Myometrial cell (primary cell): ENCODE measurements around the gene NR1H2. TPM values are rescaled to one million over a fixed set of nuclear protein-coding genes. Genes with fewer than 3 reads are reported as not detected.

Source experiments
- total RNA-seq: library from RNA; depleted of rRNA; stranded (reverse); fragments of >200 nt; gene quantifications from 2 replicates; pipeline ENCODE4 v1.2.3, GENCODE V29; 2015

NR1H2 gene
- total RNA-seq: 93.9 and 113 TPM in 2 replicates

DNA sequence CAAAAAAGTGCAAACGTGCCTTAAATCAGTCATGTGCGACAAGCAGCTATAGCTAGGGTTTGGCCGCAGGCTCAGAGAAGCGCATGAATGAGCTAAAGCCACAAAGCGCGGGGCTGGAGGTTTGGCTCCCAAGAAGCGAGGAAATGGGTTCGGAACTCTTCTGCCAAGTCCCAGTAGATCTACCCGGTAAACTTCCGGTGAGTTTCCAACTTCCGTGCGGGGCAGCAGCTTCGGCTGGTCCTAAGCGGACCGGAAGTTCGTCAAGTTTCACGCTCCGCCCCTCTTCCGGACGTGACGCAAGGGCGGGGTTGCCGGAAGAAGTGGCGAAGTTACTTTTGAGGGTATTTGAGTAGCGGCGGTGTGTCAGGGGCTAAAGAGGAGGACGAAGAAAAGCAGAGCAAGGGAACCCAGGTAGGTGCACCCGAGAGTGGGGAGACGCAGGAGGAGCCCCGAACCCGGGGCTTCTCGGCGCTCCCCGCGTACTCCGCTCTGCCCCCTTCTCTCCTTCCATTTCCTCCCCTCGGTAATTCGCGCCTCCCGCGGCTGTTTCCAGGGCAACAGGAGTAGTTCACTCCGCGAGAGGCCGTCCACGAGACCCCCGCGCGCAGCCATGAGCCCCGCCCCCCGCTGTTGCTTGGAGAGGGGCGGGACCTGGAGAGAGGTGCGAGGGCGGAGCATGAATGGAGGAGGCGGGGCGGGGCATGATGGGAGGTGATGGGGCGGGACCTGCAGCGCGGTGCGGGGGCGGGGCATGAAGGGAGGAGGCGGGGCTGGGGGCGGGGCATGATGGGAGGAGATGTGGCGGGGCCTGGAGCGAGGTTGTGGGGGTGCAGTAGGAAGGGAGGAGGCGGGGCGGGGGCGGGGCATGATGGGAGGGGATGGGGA lies at the start of gene NR1H2:
NR1H2 (plus strand) TSS at position 292 of the 885 bp plus-strand sequence. CDS start 1,149 bp downstream, outside the sequence.

DNA sequence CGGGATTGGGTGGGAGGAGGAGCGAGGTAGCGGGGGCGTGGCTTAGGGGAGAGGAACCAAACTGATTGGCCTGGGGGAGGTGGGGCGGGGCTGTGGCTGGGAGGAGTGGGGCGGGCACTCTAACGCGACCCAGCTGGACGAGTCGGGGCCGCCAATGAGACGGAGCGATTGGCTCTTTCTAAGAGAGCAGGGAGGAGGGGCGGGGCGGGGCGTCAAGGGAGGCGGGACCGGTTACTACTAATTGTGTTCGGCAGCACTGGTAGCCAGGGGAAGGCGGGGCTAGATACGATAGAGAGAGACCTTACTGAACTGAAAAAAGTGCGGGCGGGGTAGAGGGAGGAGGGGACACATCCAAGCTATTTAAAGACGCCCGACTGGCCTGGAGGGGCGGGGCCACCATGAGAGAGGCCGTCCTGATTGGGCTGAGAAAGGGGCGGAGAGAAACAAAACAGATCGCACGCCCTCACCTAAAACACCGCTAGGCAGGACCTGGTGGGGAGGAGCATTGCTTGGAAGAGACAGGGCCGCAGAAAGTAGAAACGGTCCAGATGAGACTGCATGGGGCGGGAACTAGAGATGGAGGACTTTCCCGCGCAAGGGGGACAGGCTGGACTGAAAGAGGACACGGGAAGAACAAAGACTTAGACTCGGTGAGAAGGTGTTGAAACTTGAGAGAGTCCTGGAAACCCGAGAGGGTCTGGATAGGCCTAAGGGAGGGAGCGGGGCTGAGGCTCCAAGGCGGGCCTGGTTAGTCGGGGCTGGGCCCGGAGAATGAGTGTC lies 46.9 kb upstream of the NR1H2 start, which contains the start of gene KCNC3:
KCNC3 (minus strand) TSS at position 232 of the 780 bp plus-strand sequence. CDS start 295 bp downstream, outside the sequence.

DNA sequence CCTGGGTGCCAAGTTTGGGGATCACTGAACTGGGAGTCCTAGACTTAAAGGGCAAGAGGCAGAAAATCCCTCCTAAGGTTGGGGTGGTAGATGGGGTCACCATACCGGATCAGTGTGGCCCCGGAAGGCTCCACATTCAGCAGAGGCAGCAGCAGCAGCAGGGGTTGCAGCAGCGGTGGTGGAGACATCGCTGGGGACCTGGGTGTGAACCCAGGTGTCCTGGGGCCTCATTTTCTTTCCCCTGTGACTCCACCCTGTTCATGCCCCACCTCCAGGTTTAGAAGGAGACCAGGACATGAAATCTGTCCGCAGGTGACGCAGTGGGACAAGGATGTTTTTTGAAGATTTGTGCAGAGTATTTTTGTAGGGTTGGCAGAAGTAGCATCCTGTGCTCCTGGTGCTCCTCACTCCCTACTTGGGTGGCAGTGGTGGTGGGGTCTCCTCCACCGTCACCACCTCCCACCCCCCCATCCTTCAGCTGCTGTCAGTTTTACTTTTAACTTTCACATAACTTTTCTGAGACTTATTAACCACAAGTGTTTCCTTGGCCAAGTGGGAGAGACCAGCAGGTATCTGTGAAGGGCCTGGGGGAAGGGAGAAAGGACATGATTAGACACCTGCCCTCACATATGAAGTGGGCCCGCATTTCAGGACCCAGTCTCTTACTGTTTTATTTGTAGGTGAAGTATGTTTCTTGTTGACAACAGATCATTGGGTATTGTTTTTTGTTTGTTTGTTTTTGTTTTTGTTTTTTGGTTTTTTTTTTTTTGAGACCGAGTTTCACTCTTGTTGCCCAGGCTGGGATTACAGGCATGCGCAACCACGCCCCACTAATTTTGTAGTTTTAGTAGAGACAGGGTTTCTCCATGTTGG lies 10.6 kb upstream of the NR1H2 start, which contains the start of gene NAPSA:
NAPSA (minus strand) TSS at position 206 of the 873 bp plus-strand sequence; CDS start at position 188, 18 bp downstream.

DNA sequence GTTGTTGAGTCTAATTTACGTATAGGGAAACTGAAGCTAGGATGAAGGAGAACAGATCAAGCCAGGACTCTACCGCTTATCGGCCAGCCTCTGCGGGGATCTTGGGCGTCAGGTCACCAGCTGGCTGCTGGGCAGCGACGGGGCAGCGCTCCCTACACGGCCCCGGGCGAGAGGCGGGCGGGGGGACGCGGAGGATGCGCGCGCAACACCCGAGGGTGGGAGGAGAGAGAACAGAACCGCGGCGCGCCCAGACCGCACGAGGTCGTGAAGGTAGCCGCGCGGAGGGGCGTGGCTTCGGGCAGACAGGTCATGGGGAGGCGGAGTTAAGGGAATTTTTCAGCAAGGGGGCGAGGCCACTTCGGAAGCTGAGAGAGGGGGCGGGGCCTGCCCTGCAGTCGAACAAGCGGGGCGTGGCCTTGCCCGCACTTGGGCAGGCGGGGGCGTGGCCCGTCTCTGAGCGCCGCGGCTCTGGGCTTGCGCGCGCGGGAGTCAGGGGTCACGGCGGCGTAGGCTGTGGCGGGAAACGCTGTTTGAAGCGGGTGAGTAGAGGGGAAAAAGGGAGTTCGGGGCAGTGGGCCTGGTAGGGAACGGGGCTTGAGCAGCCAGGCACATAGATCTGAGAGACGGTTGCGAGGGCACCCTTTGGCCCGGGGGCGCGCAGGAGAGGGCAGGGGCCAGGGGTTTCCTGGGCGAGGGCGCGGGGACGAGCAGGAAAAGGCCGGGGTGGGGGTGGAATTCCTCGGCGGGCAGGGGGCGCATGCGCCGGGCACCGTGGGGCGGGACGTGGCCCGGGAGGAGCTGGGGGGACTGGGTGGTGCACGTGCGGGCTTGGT lies 7.8 kb downstream of the NR1H2 start, which contains the start of gene POLD1:
POLD1 (plus strand) TSS at position 496 of the 833 bp plus-strand sequence. CDS start 14,505 bp downstream, outside the sequence.

DNA sequence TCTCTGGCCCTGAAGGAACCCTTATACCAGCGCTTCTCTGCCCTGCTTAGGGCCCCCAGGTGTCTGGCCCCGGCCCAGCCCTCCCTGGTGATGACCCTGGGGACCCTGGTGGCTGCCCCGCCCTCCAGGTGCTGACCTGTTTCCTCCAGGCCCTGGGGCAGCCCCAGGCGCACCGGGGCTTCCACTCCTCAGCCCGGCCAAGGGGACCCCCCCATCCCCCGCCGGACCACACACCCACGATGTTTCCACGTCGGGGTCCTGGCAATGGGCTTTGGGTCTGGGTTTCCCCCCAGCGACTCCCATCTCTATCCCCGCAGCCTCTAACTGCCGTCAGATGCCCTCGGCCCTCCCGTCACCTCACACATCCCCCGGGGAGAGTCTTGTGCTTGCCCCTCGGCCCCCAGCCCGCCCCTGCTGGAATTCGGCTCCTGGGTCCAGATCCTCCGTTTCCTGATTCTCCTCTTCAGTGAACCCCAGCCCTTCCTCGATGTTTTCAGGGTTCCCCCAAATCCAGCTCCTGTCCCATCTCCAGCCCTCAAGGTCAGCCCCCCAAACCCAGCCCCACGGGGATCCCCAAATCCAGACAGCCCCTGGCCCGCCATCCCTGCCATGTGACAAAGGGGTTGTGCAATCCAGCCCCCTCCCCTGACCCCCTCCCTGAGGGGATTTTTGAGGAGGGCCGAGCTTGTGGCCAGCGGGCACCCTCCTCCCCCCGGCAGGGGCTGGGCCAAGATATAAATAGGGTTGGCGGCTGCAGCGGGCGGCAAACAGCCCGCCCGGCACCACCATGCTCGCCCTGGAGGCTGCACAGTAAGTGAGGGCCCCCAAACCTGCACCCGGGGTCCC lies 42.1 kb downstream of the NR1H2 start, which contains the start of gene SPIB:
SPIB (plus strand) TSS at position 763 of the 846 bp plus-strand sequence; CDS start at position 788, 25 bp downstream.

DNA sequence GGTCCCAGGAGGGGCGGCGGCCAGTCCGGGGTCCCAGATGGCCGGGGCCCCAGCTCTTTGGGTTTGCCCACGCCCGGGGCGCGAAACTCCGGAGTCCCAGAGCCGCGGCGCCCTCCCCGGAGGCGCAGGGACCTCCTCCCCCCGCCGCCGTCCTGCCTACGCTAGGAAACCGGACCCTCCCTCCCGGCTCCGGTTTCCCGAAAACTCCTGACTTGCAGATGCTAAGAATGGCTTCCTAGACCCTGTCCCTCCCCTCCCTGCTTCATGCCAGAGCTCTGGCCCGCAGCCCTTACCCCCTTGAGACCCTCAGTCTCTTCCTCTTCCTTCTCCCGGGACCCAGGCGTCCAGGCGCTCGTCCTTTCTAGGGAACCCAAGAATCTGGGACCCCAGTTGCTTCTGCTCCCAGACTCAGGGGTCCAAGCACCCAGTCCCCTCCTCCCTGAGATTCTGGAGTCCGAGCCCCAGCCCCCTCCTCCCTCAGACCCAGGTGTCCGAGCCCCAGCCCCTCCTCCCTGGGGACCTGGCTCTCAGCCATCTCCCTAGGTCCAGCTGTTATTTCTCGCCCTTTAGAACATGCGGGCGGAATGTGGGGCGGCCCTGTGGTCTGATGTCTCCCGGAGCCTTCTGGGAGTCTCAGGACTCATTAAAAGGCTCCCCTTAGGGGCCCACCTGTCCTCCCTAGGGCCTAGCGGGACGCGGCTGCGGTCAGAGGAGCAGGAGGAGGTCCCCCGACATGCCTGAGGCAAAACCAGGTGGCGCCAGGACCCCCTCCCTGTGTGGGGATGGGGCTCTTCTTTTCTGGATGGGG lies 56.2 kb downstream of the NR1H2 start, which contains the start of gene MYBPC2:
MYBPC2 (plus strand) TSS at position 672 of the 808 bp plus-strand sequence; CDS start at position 734, 62 bp downstream.

Other genes with a start within 250 kb of the NR1H2 start
- gene IZUMO2, start 213.2 kb upstream of the NR1H2 start, total RNA-seq: not detected in 2 replicates
- gene MYH14, start 172.8 kb upstream of the NR1H2 start, total RNA-seq: not detected in 2 replicates
- gene KCNC3, start 47.1 kb upstream of the NR1H2 start, total RNA-seq: not detected in 2 replicates
- 0.18 and 1.2 TPM in 2 replicates for gene NAPSA, start 10.8 kb upstream of the NR1H2 start, total RNA-seq
- gene POLD1, start 7.9 kb downstream of the NR1H2 start, total RNA-seq: 36.0 and 49.9 TPM in 2 replicates
- not detected in 2 replicates for gene SPIB, start 42.5 kb downstream of the NR1H2 start, total RNA-seq
- not detected in 2 replicates for gene MYBPC2, start 56.4 kb downstream of the NR1H2 start, total RNA-seq
- 98.9 and 101 TPM in 2 replicates for gene EMC10, start 100.0 kb downstream of the NR1H2 start, total RNA-seq
- gene GARIN5A, start 100.4 kb downstream of the NR1H2 start, total RNA-seq: not detected in 2 replicates
- 56.0 and 64.0 TPM in 2 replicates for gene JOSD2, start 134.7 kb downstream of the NR1H2 start, total RNA-seq
- not detected in 2 replicates for gene ASPDH, start 137.5 kb downstream of the NR1H2 start, total RNA-seq
- gene LRRC4B, start 192.0 kb downstream of the NR1H2 start, total RNA-seq: under 0.01 TPM in 1 of 2 replicates, not detected in the other